GM18861 (cell line): ENCODE results near the gene KCNJ6.

Experiments used
- ATAC-seq: cut with Tn5 transposase; IDR thresholded peaks from one replicate; pipeline ENCODE4 v1.9.1; 2021; ENCODE audit not compliant: unreplicated experiment

KCNJ6 gene

GRCh38 chr21:37907076-37907475, 9.2 kb downstream of the KCNJ6 start:
- no peak for ATAC-seq

- no peak for ATAC-seq
These were observed 11.0 kb downstream of the KCNJ6 start for GRCh38 chr21:37905291-37905690.

GRCh38 chr21:37904856-37905255, 11.4 kb downstream of the KCNJ6 start:
- no peak for ATAC-seq

GRCh38 chr21:37903396-37903795, 12.9 kb downstream of the KCNJ6 start:
- no peak for ATAC-seq

GRCh38 chr21:37899146-37899545, 17.1 kb downstream of the KCNJ6 start:
- no peak for ATAC-seq

DNA sequence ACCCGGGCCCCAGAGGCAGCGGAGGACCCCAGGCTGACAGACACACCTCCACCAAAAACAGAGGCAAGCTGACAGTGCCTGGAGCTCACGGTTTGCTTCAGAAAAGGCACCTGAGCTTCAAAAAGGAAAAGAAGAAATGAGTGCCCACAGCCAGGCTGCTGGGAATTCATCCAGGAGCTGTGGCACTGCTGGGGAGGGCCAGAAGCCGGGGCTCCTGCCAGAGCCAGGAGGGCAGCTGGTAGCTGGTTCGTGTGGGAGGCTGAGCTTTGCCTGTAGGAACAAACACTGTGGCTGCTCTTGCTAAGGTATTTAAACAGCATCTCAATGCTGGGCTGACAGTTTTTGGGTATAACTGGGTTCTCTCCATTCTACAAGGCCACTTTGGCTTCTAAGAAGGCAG, 19.5 kb downstream of the KCNJ6 start:
- no peak for ATAC-seq

DNA sequence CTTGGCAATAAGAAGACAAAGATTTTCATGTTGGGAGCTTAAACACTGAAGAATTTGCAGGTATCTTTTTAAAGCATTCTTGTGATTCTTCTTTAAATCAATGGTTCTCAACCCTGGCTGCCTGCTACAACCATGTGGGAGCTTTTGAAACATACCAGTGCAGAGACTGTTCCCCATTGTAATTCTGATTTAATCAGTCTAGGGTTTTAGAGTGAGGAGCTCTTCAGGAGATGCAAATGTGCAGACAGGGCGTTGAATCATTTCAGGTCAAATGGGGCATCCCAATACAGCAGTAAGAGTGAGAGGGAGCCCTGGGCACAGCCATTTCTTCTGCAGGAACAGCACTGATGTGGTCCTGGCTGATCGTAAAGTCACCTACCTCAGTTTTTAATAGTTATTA, 24.3 kb downstream of the KCNJ6 start:
- ATAC-seq: no peak

DNA sequence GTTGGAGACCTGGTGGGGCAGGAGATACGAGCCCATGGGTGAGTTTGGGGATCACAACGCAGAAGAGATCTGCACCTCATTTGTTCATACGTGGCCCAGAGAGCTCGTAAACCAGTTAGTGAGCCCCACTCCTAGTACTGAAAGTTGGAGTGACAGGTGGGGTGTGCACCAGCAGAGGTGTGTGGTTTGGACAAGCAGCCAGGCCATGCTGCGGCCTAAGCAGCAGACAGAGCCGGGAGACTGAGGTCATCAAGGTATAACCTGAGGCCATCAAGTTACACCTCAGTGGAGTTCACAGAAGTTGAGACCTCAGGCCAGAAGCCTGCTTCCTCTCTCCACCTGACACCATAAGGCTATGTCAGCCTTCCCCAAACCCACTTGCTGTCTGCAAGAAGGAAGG, 27.6 kb downstream of the KCNJ6 start:
- no peak for ATAC-seq

GRCh38 chr21:37886726-37887299, 29.4 kb downstream of the KCNJ6 start:
- ATAC-seq: no peak

- ATAC-seq: no peak
These were observed 30.1 kb downstream of the KCNJ6 start for GRCh38 chr21:37886120-37886519.

DNA sequence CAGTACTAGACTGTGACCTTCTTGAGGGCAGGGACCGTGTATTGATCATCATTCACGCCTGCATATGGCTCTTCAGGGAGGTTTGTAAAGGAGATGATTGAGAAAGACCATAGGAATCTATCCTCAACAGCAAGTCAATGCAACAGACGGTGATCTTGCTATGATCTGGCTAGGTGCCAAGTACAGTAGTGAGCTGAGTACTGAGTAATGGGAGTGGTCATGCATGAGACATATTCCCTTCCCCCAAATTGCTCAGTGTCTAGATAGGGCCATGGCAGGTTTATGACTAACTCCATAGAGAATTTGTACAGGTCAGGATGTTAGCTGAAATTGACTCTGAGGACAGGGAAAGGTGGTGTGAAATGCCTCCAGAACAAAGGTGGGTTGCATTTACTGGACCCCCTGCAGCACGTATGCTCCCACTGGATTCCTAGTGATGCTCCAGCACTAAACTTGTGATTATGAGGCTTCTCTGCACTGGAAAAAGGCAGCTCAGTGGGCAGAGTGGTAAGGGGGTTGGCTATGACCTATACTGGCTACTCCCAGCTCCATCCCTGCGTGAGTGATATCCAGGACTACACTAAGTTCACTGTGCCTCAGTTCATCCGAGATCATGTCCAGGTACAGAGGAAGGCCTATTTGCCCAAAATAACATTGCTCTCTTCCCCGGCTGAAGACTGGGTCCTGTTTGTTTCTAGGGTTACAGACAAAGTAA, 37.2 kb downstream of the KCNJ6 start:
- ATAC-seq: no peak

DNA sequence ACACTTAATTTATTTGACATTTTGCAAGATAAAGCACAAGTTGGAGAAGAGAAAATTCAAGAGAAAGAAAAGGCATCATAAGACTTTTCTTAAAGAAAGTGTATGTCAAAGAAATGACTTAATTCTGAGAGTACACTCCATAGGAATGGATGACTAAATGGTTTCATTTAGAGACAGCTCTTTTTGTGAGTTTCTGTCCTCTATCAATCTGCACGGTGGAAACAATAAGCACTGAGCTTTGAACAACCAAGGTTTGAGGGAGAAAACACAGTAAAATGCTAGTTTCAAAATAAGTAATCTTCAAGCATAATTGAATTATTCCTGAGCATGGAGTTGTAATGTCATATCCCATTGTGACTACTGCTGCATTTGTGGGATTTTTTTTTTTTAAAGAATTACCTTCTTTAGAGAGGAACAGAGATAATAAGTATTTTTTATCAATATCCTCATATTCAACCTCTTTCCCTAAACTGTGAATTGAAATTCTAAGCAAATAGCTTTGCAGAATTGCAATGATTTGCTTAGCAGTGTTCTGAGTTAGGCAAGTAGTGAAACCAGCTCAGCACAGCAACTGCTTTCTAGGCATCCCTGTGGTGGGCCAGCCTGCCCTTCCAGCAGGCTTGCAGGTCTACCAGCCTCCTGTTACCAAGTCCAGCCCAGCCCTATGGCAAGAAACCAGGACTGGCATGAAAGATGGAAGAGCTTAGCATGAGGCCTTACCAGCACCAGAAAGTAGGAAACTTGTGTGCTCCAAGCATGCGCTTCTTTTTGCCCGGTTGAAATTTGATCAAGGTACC, 38.2 kb downstream of the KCNJ6 start:
- ATAC-seq: no peak

- ATAC-seq: no peak
These were observed 39.1 kb downstream of the KCNJ6 start for GRCh38 chr21:37877171-37877570.

GRCh38 chr21:37876561-37876960, 39.7 kb downstream of the KCNJ6 start:
- ATAC-seq: no peak

- ATAC-seq: no peak
These were observed 41.1 kb downstream of the KCNJ6 start for GRCh38 chr21:37874904-37875780.

DNA sequence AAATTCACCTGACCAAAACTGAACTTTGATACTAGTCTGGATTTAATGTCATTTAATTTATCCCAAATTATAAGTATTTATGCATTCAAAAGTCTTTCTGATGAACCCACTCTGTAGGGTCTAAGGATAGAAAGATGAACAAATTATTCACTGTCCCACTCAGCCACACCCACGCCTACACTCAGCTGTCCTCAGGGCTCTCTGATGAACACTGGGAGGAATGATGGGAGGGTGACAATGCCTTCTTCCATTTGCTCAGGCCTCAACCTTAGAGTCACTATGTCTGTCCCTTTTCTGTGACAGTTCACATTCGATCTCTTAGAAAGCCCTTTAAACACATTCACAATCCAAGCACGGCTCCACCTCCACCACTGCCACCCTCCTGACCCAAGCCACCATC, 41.8 kb downstream of the KCNJ6 start:
- ATAC-seq: no peak

DNA sequence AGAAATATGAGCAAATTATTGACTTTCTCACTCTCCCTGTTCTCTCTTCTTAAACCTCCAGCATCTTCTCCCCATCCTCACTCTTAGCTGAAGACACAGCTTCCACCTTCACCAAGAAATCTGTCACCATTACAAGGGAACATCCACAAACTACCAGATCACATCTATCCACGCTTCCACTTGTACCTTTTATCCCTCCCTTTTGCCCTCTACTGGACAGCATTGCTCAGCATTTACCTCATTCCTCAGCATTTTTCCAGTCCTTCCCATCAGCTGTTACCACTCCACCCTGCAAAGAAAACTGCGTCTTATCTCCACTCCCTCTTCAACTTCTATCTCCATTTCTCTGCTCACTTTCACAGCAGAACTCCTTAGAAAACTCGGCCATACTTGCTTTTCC, 42.6 kb downstream of the KCNJ6 start:
- ATAC-seq: no peak

- no peak for ATAC-seq
These were observed 45.0 kb downstream of the KCNJ6 start for GRCh38 chr21:37871121-37871862.

- no peak for ATAC-seq
These were observed 46.0 kb downstream of the KCNJ6 start for GRCh38 chr21:37870221-37870620.

GRCh38 chr21:37869661-37870060, 46.6 kb downstream of the KCNJ6 start:
- no peak for ATAC-seq
